Heart left ventricle (tissue), 16 donors: ENCODE results near the gene SERPINC1. TPM values are rescaled to one million over a fixed set of nuclear protein-coding genes. Genes with fewer than 3 reads are reported as not detected.

Experiments used
- ATAC-seq, 4 donors: fragments of 200-7000 bp; cut with Tn5 transposase; one replicate each; pipeline ENCODE4 v1.9.1; 2020 to 2022; ENCODE audit warnings: moderate library complexity in 4 of 4, mild to moderate bottlenecking in 3 of 4, moderate number of reproducible peaks in 1 of 4
- DNase-seq, 5 donors: peaks; one replicate each; pipeline ENCODE4 v3.0.0-alpha.2; 2020
- H3K27ac ChIP-seq, 12 donors: fragments of 200-600 bp; sonication (generic) in 4 of 12; one replicate each; pipeline versions ENCODE4 v1.5.0 to v1.8.0; 2016 to 2022; ENCODE audit warnings: mild to moderate bottlenecking in 2 of 12
- H3K27me3 ChIP-seq, 9 donors: fragments of 200-600 bp; sonication (generic) in 2 of 9; one replicate each; pipeline versions ENCODE4 v1.5.1 to v1.8.0; 2016 to 2022; ENCODE audit warnings: mild to moderate bottlenecking in 3 of 9
- H3K36me3 ChIP-seq, 9 donors: fragments of 200-600 bp; sonication (generic) in 2 of 9; one replicate each; pipeline versions ENCODE4 v1.5.0 to v1.8.0; 2018 to 2022; ENCODE audit warnings: mild to moderate bottlenecking in 2 of 9
- H3K4me1 ChIP-seq, 12 donors: fragments of 200-600 bp; sonication (generic) in 4 of 12; one replicate each; pipeline versions ENCODE4 v1.5.0 to v1.8.0; 2016 to 2022; ENCODE audit warnings: mild to moderate bottlenecking in 3 of 12
- H3K4me3 ChIP-seq, 12 donors: fragments of 200-600 bp; sonication (generic) in 4 of 12; one replicate each; pipeline versions ENCODE4 v1.5.0 to v1.8.0; 2017 to 2022; ENCODE audit warnings: mild to moderate bottlenecking in 9 of 12, moderate library complexity in 4 of 12
- H3K9me3 ChIP-seq, 12 donors: fragments of 200-600 bp; sonication (generic) in 4 of 12; one replicate each; pipeline versions ENCODE4 v1.5.0 to v1.8.0; 2016 to 2022; ENCODE audit warnings: mild to moderate bottlenecking in 1 of 12
- POLR2A ChIP-seq, 2 donors: fragments of 450-650 bp; IDR thresholded peaks; one replicate each; pipeline ENCODE4 v1.6.1; 2017; ENCODE audit warnings: antibody characterized with exemption in 2 of 2, mild to moderate bottlenecking in 2 of 2, moderate library complexity in 2 of 2
- WGBS, 4 donors: extraction: QIAGEN DNeasy Blood & Tissue Kit in 2 of 4; methylation state at CpG; one replicate each; pipeline versions ENCODE4 v1.1.5 to v1.1.7; 2013 to 2018; 5-methylcytosine and 5-hydroxymethylcytosine counted together
- intact Hi-C, 10 donors: fragments of 100-400 bp; cut with DNase I; formaldehyde crosslinking; loops; one replicate each; pipeline versions ENCODE4 v1.11.1 to v1.14.2; 2022
- polyA plus RNA-seq, 2 donors: library from polyadenylated mRNA; stranded (reverse); fragments of 200-250 nt; gene quantifications; one replicate each; pipeline ENCODE4 v1.2.3, GENCODE V29; 2013
- total RNA-seq, 9 donors: library from RNA; depleted of rRNA in 2 of 9; stranded (reverse); fragments of >200 nt in 2 of 9; fragmentation: NEBNext Ultra II Directional in 3 of 9; extraction: Animal tissue kit (Norgen Biotek cat#: 25700) in 3 of 9; gene quantifications; one replicate each; pipeline versions ENCODE4 v1.1.0 to v1.2.4, GENCODE V29; 2016 to 2023
- TF ChIP-seq, protein P1 (sequence below), 12 donors: fragments of 200-600 bp; sonication (generic) in 4 of 12; IDR thresholded peaks; one replicate each; pipeline versions ENCODE4 v1.5.0 to v1.8.0; 2018 to 2022; ENCODE audit warnings: antibody characterized with exemption in 12 of 12, mild to moderate bottlenecking in 5 of 12
- donor health status: ischemic (EF 13 %, LVEDD 7.1; RV severe dilation, severe dysfunction).
- donor health status: healthy with polysubstance abuse.
- donor health status: DM: no; HTN: yes; CAD: no.
- donor health status: DM: no; HTN: no; CAD: no.
- donor health status: ischemic (EF 25% LVEDD 6.9; RV normal size, moderate dysfunction).
- donor health status: ischemic (EF 25% LVEDD 5.7; RV mildly dilated, moderate dysfunction).
- donor health status: healthy.
- donor health status: DM: yes; HTN: yes; CAD: no.
- donor health status: ischemic (EF 35%, LVEDD 5.7; RV mildly dilated, moderate dysfunction).
- donor health status: nonischemic (EF 11% LVEDD 7.7; RV severe dilation, severe dysfunction).
- donor health status: DM: yes; HTN: yes; CAD: no.
- donor health status: PGD.
- donor health status: ischemic (EF 29% LVEDD 5.4; RV normal size, mild dysfunction).
- donor health status: nonischemic (EF 23%, LVEDD 6.1; RV moderate dilation, normal function).

Gene SERPINC1
- total and polyA plus RNA-seq, 11 donors, result 0.15 to 0.33 (median 0.30) TPM; not detected in 8

DNA sequence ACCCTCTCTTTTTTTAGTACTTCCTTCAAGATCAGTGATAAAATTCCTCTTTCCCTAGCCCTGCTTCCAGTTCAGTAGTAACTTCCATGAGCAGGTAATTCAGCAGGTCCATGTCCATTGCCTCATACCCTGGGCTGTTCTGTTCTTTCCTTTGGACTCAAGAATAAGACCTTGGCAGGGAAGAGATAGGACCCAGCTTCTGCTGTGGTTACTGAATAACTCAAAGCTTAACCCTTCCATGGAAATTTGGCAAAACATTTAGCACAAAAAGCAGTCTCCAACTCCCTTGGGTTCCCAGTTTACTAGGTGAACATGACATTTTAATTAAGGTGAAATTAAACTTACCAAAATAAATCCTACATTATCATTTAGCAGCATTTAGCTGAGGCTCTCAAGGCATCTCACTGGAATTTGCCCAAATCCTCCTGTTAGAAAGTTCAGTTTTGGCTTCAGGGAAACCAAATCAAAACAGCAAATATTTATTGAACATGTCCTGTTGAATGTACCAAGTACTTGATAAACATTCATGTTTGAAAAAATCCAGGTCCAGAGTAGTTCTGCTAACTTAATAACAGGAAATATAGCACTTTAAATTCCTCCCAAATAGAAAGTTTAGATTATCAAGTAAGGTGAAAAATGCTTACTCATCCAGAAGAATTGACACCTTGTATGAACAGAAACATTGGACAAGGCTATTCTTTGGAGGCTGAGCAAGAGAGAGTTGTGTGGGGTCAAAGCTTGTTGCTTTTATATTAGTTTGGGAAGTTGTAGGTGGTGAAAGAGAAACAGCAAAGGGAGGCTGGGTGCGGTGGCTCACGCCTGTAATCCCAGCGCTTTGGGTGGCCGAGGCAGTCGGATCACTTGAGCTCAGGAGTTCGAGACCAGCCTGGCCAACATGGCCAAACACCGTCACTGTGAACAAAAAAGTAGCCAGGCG, 8.4 kb upstream of the SERPINC1 start:
- no peak for ATAC-seq
- intact Hi-C loops, result no loop called here
- 87 to 96% (median 95%) methylated on average over 7 to 8 of the region's 8 CpGs for WGBS, 4 donors
- H3K4me3 ChIP-seq, result no peak overlapping the region
- DNase-seq, result no peak
- no peaks in the 10 kb centered on the region for H3K4me1 ChIP-seq
- TF ChIP-seq POLR2A (IDR thresholded peaks at IDR 0.05), result no peak
- TF ChIP-seq, protein P1, sequence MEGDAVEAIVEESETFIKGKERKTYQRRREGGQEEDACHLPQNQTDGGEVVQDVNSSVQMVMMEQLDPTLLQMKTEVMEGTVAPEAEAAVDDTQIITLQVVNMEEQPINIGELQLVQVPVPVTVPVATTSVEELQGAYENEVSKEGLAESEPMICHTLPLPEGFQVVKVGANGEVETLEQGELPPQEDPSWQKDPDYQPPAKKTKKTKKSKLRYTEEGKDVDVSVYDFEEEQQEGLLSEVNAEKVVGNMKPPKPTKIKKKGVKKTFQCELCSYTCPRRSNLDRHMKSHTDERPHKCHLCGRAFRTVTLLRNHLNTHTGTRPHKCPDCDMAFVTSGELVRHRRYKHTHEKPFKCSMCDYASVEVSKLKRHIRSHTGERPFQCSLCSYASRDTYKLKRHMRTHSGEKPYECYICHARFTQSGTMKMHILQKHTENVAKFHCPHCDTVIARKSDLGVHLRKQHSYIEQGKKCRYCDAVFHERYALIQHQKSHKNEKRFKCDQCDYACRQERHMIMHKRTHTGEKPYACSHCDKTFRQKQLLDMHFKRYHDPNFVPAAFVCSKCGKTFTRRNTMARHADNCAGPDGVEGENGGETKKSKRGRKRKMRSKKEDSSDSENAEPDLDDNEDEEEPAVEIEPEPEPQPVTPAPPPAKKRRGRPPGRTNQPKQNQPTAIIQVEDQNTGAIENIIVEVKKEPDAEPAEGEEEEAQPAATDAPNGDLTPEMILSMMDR (IDR thresholded peaks at IDR 0.05), result no peak
- H3K27me3 ChIP-seq, result no peaks in the 10 kb centered on the region
- H3K36me3 ChIP-seq, result peaks cover 0 to under 1% (median 0%) of the 10 kb centered on the region in 9 donors
- no peak overlapping the region for H3K27ac ChIP-seq
- no peaks in the 10 kb centered on the region for H3K9me3 ChIP-seq

DNA sequence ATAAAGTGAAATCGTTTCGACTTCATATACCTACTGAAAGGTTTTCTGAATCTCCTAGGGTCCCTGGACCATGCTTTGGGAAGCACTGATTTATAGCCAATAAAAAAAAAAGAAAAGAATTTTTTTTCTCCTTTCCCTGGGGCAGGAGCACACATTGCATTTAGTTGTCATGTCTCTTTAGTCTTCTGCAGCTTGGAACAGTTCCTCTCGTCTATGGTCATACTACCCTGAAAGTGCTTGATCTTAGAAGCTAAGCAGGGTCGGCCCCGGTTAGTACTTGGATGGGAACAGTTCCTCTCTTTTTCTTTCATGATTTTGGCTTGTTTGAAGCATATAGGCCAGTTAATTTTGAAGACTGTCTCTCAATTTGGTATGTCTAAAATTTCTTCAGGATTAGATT, 3.7 kb upstream of the SERPINC1 start:
- Histone ChIP-seq H3K27ac (no peak overlapping the region), H3K4me3 (no peak overlapping the region), H3K9me3 (no peaks in the 10 kb centered on the region), H3K27me3 (no peaks in the 10 kb centered on the region), H3K36me3 (no peaks in the 10 kb centered on the region), H3K4me1 (no peaks in the 10 kb centered on the region)
- DNase-seq (no peak), ATAC-seq (no peak)
- TF ChIP-seq POLR2A (IDR thresholded peaks at IDR 0.05), result no peak
- TF ChIP-seq, protein P1 (IDR thresholded peaks at IDR 0.05), result no peak
- intact Hi-C loops, result no loop called here
- WGBS, 4 donors, result 86 to 94% (median 90%) methylated on average over 5 of the region's 5 CpGs

DNA sequence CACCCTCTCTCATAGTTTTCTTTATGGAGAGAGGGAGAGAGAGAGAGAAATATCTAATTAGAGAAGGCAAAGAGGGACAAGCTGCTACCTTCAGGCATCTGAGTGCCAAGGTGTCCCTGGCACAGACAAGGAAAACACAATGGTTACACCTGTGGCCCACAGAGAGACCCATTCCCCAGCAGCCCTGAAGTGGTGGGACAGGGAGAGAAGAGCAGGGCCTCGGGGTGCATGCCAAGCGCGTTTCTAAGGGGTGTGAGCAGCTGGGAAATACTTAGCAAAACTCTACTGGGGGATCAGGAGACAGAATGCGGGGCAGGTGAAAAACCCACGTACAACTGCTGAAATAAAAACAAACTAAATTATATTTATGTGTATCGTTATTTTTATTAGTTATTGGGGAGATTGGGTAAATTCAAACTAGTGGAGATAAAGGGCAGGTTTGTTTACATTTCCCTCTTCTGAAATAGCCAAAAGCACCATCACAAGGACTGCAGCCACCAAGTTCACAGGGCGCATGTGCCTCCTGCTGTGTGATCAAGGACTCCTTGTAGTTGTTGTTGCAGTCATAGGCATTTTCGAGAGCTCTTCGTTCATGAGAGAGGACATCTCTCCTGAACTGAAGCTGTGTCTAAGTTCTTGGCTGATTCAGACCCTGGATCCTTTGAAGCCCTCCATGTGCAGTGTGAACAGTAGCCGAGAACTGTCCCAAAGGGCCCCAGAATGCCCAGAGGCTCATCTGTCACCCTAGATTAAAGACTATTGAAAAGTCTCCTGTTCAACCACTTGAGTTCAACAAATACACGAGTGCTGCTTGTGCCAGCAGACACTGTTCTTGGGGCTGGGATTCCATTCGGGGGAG, 737 bp upstream of the SERPINC1 start:
- intact Hi-C loops, result no loop called here
- ATAC-seq (no peak), DNase-seq (no peak)
- H3K9me3 ChIP-seq, result no peaks in the 10 kb centered on the region
- H3K36me3 ChIP-seq, result no peaks in the 10 kb centered on the region
- no peaks in the 10 kb centered on the region for H3K27me3 ChIP-seq
- H3K4me1 ChIP-seq, result no peaks in the 10 kb centered on the region
- no peak overlapping the region for H3K27ac ChIP-seq
- WGBS, 4 donors, result 88 to 93% (median 92%) methylated on average over 12 of the region's 12 CpGs
- no peak overlapping the region for H3K4me3 ChIP-seq
- TF ChIP-seq, protein P1 (IDR thresholded peaks at IDR 0.05), result no peak
- no peak for TF ChIP-seq POLR2A (IDR thresholded peaks at IDR 0.05)

DNA sequence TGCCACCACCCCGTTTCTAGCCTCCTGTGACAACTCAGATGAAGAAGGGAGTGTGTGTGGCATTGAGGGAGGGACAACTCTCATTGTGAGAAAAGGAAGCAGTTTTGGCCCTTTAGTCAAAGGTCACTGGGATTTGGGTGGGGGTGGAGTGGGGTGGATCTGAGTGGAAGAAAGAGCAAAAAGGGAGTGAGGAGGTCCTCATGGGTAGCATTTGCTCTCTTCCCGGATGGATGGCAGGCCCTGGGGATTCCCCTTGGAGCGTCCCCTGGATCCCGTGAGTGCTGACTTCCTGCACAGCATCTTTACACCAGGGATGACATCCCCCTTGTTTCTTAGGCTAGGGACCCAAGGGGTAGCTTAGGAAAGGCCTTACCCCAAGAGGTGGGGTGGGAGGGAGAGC, 460 bp downstream of the SERPINC1 start:
- no peaks in the 10 kb centered on the region for H3K36me3 ChIP-seq
- H3K4me1 ChIP-seq, result no peaks in the 10 kb centered on the region
- intact Hi-C loops, result no loop called here
- DNase-seq, result no peak
- H3K27ac ChIP-seq, result no peak overlapping the region
- TF ChIP-seq POLR2A (IDR thresholded peaks at IDR 0.05), result no peak
- TF ChIP-seq, protein P1 (IDR thresholded peaks at IDR 0.05), result no peak
- no peaks in the 10 kb centered on the region for H3K27me3 ChIP-seq
- no peaks in the 10 kb centered on the region for H3K9me3 ChIP-seq
- no peak for ATAC-seq
- H3K4me3 ChIP-seq, result no peak overlapping the region
- 69 to 93% (median 72%) methylated on average over 3 to 4 of the region's 4 CpGs for WGBS, 4 donors
